HG02870 (cell line): ENCODE results near the gene DHDDS.

Source experiments
- ATAC-seq: cut with Tn5 transposase; IDR thresholded peaks from one replicate; pipeline ENCODE4 v1.9.1; 2021; ENCODE audit warnings: mild to moderate bottlenecking, moderate library complexity; ENCODE audit not compliant: unreplicated experiment

The DHDDS gene

GRCh38 chr1:26417111-26417759 lies 14.9 kb upstream of the DHDDS start:
- ATAC-seq, result no peak

DNA sequence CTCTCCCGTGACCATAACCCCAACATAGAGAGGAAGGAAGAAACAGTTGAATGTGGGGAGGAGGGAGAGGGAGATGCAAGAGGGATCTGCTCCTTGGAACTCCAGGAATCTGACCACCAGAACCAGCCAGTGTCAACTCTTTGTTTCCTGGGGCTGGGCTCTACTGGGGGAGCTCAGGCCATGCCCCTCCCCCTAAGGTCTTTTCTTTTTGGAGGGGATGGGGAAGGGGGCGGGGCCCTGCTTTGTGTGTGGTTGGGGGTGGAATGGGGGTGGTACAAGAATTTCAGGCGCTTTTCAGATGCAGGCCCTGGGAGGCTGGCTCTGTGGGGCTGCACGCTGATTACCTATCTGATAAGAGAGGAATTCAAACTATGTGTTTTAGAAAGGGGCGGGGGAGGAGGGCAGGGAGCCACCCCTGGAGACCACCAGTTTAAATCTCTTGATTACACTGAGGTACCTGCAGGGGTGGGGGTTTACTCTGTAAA lies 13.2 kb upstream of the DHDDS start:
- ATAC-seq, result no peak

DNA sequence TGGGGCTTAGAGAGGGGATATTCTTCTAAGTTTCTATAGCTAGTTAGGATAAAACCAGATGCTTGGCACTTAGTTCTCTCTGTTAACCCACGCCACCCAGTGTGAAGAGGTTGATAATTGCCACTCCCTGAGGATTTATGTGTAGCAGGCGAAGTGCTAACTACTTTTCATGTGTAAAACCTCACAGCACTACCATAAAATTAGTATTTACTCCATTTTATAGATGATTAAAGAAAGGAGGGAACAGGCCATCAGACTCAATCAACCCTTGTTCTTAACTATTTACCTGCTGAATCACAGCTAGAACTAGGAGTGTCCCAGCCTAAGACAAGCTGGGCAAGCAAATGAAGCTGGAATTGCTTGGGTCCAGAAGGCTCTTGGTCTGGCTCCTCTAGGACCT lies 12.6 kb upstream of the DHDDS start:
- ATAC-seq, result no peak

- no peak for ATAC-seq
Observed at GRCh38 chr1:26429721-26430120, 2.4 kb upstream of the DHDDS start.

DNA sequence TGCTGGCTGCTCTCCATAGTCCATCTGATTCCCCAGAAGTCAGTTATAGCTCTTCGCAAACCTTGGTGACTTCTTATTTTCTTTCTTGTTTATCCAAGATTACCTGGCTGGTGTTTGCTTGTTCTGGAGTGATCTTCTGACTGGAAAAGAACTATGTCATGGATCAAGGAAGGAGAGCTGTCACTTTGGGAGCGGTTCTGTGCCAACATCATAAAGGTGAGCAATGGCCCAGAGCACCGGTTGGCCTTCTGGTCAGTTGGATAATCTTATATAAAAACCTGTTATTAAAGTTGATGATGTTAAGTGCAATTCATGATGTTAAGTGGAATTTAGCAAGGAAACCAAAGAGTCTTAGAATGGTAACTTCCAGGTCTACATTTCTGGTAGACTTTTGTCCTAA lies 672 bp downstream of the DHDDS start:
- ATAC-seq, result no peak

- no peak for ATAC-seq
Observed at GRCh38 chr1:26434161-26434752, 2.1 kb downstream of the DHDDS start.

DNA sequence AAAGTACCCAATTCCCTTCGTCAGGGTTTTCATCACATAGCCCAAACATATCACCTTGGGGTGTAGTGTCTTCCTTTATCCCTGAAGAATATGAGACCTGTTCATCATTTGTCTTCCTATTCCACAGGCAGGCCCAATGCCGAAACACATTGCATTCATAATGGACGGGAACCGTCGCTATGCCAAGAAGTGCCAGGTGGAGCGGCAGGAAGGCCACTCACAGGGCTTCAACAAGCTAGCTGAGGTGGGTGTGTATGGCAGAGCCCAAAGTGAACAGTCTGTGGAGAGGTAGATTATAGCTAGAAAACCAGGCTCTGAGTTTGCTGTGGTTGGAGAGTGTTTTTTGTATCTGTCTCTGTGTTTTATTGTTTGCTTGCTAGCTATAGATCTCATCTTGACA lies 5.9 kb downstream of the DHDDS start:
- no peak for ATAC-seq

GRCh38 chr1:26440259-26440658 lies 8.1 kb downstream of the DHDDS start:
- ATAC-seq, result no peak

- ATAC-seq, result no peak
Observed at GRCh38 chr1:26449868-26450267, 17.7 kb downstream of the DHDDS start.

GRCh38 chr1:26450908-26451307 lies 18.8 kb downstream of the DHDDS start:
- ATAC-seq, result no peak

GRCh38 chr1:26452459-26453183 lies 20.5 kb downstream of the DHDDS start:
- no peak for ATAC-seq

- ATAC-seq, result no peak
Observed at GRCh38 chr1:26459148-26459547, 27.0 kb downstream of the DHDDS start.

GRCh38 chr1:26459573-26460031 lies 27.5 kb downstream of the DHDDS start:
- ATAC-seq, result no peak

- no peak for ATAC-seq
Observed at GRCh38 chr1:26468911-26469310, 36.8 kb downstream of the DHDDS start.

DNA sequence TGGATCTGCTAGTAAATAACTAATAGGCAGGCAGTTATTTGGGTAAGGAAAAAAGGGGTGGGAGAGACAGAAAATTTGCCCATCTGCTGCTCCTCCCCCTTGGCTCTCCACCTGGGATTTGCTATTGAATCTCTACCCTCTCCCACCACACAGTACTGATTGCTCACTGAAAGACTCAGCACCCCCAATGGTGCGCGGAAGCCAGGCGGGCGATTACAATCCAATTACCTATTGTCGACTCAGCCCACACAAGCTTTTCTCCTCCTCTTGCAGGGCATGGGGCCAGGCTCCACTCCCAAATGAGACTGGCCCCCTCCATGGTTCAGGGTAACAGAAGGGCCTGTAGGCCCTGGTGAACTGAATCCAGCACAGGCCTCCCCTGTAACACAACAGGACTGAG lies 37.4 kb downstream of the DHDDS start:
- no peak for ATAC-seq

GRCh38 chr1:26470878-26471497 lies 38.9 kb downstream of the DHDDS start:
- no peak for ATAC-seq

DNA sequence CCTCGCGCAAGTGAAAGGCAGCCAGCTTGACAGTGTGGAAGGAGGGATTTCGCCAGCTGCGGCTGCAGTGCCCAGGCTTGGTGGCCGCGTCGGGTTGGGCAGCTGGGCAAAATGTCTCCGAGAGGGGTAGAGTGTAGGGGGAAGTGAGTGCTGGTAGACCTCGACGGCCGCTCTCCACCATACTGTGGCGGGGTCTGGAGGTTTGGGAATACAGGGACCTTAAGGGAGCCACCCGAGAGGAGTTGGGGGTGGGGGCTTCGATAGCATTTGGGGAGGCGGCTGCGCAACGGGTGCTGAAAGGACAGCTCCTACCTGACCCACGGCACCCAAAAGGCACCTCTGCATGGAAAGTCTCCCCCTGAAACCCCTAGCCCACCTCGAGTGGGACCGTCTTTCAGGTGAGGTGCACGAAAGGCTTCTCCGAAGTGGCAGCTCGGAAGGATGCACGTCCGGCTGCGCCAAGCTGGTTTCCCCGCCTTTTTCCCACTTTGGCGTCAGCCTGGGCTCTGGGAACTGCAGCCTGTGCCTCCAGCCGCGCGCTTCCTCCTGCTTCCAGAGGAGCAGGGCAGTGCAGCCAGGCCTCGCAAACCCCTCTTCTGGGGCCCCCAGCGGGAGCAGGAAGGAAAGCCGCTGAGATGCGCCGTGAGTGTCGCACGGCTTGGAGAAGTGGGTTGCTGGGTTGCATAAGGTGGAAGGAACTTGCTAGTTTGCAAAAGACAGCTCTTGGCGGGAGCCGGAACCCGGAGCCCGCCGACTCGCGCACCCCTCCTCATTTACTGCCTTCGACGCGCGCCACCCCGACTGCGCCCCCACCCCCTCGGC lies 39.6 kb downstream of the DHDDS start:
- ATAC-seq, result peak; percentile 7

- peak; percentile 54 for ATAC-seq
Observed at GRCh38 chr1:26472320-26472900, 40.3 kb downstream of the DHDDS start, which contains the start of gene HMGN2. Gene HMGN2 (plus strand): TSS chr1:26472440. CDS start chr1:26472613, 173 bp downstream.

GRCh38 chr1:26472901-26473845 lies 41.1 kb downstream of the DHDDS start:
- peak; percentile 59 for ATAC-seq
